Neural progenitor cell (in vitro differentiated cells): Measurements from ENCODE around the gene GJA4. TPM values are rescaled to one million over a fixed set of nuclear protein-coding genes. Genes with fewer than 3 reads are reported as not detected.

ENCODE experiments used
- DNase-seq: peaks from one replicate; pipeline ENCODE4 v3.0.0-alpha.2; 2016; ENCODE audit warnings: low spot score
- H2AFZ ChIP-seq: fragments of 200-600 bp; sonication (generic); replicated peaks from 2 replicates; pipeline ENCODE4 v1.6.1; 2016; ENCODE audit warnings: antibody characterized with exemption
- H3F3A ChIP-seq: fragments of 200-600 bp; sonication (generic); 2 replicates; pipeline ENCODE4 v1.6.1; 2016; ENCODE audit warnings: antibody characterized with exemption, low read depth
- H3K27ac ChIP-seq: fragments of 200-600 bp; sonication (generic); 2 replicates; pipeline ENCODE4 v1.5.1; 2016; ENCODE audit warnings: mild to moderate bottlenecking
- H3K27me3 ChIP-seq: fragments of 200-600 bp; sonication (generic); 2 replicates; pipeline ENCODE4 v1.6.1; 2016; ENCODE audit warnings: mild to moderate bottlenecking, moderate library complexity
- H3K36me3 ChIP-seq: fragments of 200-600 bp; sonication (generic); 2 replicates; pipeline ENCODE4 v1.5.1; 2016
- H3K4me1 ChIP-seq: fragments of 200-600 bp; sonication (generic); 2 replicates; pipeline ENCODE4 v1.6.1; 2016; ENCODE audit warnings: mixed run types
- H3K4me2 ChIP-seq: fragments of 200-600 bp; sonication (generic); 2 replicates; pipeline ENCODE4 v1.6.1; 2016
- H3K4me3 ChIP-seq: fragments of 200-600 bp; sonication (generic); 2 replicates; pipeline ENCODE4 v1.5.1; 2016
- H3K79me2 ChIP-seq: fragments of 200-600 bp; sonication (generic); 2 replicates; pipeline ENCODE4 v1.6.1; 2016; ENCODE audit warnings: low read depth
- H3K9ac ChIP-seq: fragments of 200-600 bp; sonication (generic); 2 replicates; pipeline ENCODE4 v1.6.1; 2016
- H3K9me3 ChIP-seq: fragments of 200-600 bp; sonication (generic); 2 replicates; pipeline ENCODE4 v1.5.1; 2016; ENCODE audit warnings: low read depth
- H4K20me1 ChIP-seq: fragments of 200-600 bp; sonication (generic); 2 replicates; pipeline ENCODE4 v1.6.1; 2016; ENCODE audit warnings: low read depth
- H3K27ac Mint-ChIP-seq: 3 replicates; pipeline ENCODE4 v1.8.0; 2021; ENCODE audit warnings: mixed read lengths
- H3K27me3 Mint-ChIP-seq: 2 replicates; pipeline ENCODE4 v1.8.0; 2022; ENCODE audit warnings: low read depth, mild to moderate bottlenecking, inconsistent platforms, moderate library complexity, mixed read lengths; ENCODE audit not compliant: insufficient read depth
- H3K36me3 Mint-ChIP-seq: 3 replicates; pipeline ENCODE4 v1.8.0; 2021; ENCODE audit warnings: mixed read lengths
- H3K4me1 Mint-ChIP-seq: 3 replicates; pipeline ENCODE4 v1.8.0; 2021; ENCODE audit warnings: mixed read lengths
- H3K4me3 Mint-ChIP-seq: 3 replicates; pipeline ENCODE4 v1.8.0; 2021; ENCODE audit warnings: mild to moderate bottlenecking, moderate library complexity, mixed read lengths
- H3K9me3 Mint-ChIP-seq: 3 replicates; pipeline ENCODE4 v1.8.0; 2020; ENCODE audit warnings: mixed read lengths
- CTCF ChIP-seq: fragments of 200-600 bp; sonication (generic); IDR thresholded peaks from 2 replicates; pipeline ENCODE4 v1.5.1; 2017; ENCODE audit warnings: antibody characterized with exemption, mild to moderate bottlenecking
- EZH2 ChIP-seq: fragments of 200-600 bp; sonication (generic); IDR thresholded peaks from 2 replicates; pipeline ENCODE4 v1.6.1; 2017; ENCODE audit warnings: antibody characterized with exemption, mild to moderate bottlenecking, moderate library complexity
- EZH2phosphoT487 ChIP-seq: fragments of 200-600 bp; sonication (generic); IDR thresholded peaks from 2 replicates; pipeline ENCODE4 v1.6.1; 2017; ENCODE audit warnings: antibody characterized with exemption
- total RNA-seq: library from RNA; depleted of rRNA; stranded (reverse); fragments of >200 nt; gene quantifications from 2 replicates; pipeline ENCODE4 v1.2.3, GENCODE V29; 2015; ENCODE audit warnings: low replicate concordance

The GJA4 gene
- total RNA-seq, 1 donor from 2014 or later = not detected

DNA sequence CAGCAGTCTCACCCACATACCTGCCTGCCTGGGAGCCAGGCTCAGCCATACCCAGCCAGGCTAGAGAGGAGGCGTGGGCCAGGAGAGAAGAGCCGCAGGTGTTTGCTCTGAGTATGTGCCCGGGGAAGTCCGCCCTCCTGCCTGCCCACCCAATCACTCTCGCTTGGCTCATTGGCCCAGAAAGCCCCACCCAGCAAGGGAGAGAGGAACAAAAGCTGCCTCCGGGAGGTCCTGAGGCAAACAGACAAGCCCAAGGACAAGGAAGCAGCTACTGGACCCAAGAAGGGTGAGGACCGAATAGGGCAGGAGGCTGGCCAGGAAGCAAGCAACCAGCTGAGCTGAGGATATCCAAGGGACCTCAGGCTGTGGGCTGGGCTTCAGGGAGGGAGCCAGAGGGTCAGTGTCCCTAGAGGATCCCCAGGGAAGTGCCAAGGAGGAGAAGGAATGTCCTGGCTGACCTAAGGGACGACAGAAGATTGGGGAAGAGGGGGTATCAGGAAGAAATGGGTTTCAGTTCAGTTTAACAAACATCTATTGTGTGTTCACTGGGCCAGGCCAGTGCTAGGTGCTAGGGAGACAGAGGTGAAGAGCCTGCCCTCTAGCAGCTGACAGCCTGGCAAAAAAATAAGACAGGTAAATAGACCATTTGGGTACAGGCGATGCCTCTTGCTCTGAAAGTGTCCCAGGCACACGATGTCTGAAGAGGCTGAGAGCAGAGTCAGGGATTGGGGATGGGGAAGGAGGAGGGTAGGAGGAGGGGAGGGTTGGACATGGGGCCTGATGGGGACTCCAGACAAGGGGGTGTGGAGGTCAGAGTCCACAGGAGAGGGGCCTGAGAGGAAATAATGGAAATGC, 33.1 kb upstream of the GJA4 start, which contains the start of gene GJB4:
GJB4 (plus strand) TSS at position 238 of the 855 bp plus-strand sequence. CDS start 1,515 bp downstream, outside the sequence.
- H4K20me1 ChIP-seq = no peaks in the 10 kb centered on the region
- peaks cover 3% of the 10 kb centered on the region for H3K9me3 Mint-ChIP-seq
- no peaks in the 10 kb centered on the region for H3F3A ChIP-seq
- no peaks in the 10 kb centered on the region for H3K9me3 ChIP-seq
- H3K4me3 ChIP-seq = no peak within 1 kb of the TSS
- no peak within 1 kb of the TSS for H3K4me3 Mint-ChIP-seq
- H3K79me2 ChIP-seq = no peaks in the 10 kb centered on the region
- no peaks in the 10 kb centered on the region for H3K4me1 Mint-ChIP-seq
- H3K9ac ChIP-seq = no peak within 1 kb of the TSS
- H3K4me1 ChIP-seq = no peaks in the 10 kb centered on the region
- DNase-seq = no peak
- no peaks in the 10 kb centered on the region for H3K36me3 Mint-ChIP-seq
- no peaks in the 10 kb centered on the region for H3K36me3 ChIP-seq
- TF ChIP-seq EZH2phosphoT487 (no peak), CTCF (peak; percentile 18), EZH2 (no peak)
- no peak within 1 kb of the TSS for H3K27ac ChIP-seq
- no peaks in the 10 kb centered on the region for H3K27me3 ChIP-seq
- no peak within 1 kb of the TSS for H3K27ac Mint-ChIP-seq
- H3K4me2 ChIP-seq = no peak within 1 kb of the TSS
- peaks cover 7% of the 10 kb centered on the region for H3K27me3 Mint-ChIP-seq
- H2AFZ ChIP-seq = no peak within 1 kb of the TSS

GRCh38 chr1:34761176-34761761, 31.5 kb upstream of the GJA4 start:
- DNase-seq = no peak
- Histone ChIP-seq H3K27me3 (no peaks in the 10 kb centered on the region), H3K9ac (no peak overlapping the region), H3K4me2 (no peak overlapping the region), H3K36me3 (no peaks in the 10 kb centered on the region), H4K20me1 (no peaks in the 10 kb centered on the region), H3K9me3 (no peaks in the 10 kb centered on the region), H3K4me3 (no peak overlapping the region), H2AFZ (no peak overlapping the region), H3K27ac (no peak overlapping the region), H3K4me1 (no peaks in the 10 kb centered on the region), H3K79me2 (no peaks in the 10 kb centered on the region), H3F3A (no peaks in the 10 kb centered on the region)
- no peaks in the 10 kb centered on the region for H3K4me1 Mint-ChIP-seq
- no peak overlapping the region for H3K4me3 Mint-ChIP-seq
- H3K9me3 Mint-ChIP-seq = peaks cover 3% of the 10 kb centered on the region
- no peaks in the 10 kb centered on the region for H3K36me3 Mint-ChIP-seq
- TF ChIP-seq EZH2 (no peak), CTCF (no peak), EZH2phosphoT487 (no peak)
- no peak overlapping the region for H3K27ac Mint-ChIP-seq
- peaks cover 7% of the 10 kb centered on the region for H3K27me3 Mint-ChIP-seq

DNA sequence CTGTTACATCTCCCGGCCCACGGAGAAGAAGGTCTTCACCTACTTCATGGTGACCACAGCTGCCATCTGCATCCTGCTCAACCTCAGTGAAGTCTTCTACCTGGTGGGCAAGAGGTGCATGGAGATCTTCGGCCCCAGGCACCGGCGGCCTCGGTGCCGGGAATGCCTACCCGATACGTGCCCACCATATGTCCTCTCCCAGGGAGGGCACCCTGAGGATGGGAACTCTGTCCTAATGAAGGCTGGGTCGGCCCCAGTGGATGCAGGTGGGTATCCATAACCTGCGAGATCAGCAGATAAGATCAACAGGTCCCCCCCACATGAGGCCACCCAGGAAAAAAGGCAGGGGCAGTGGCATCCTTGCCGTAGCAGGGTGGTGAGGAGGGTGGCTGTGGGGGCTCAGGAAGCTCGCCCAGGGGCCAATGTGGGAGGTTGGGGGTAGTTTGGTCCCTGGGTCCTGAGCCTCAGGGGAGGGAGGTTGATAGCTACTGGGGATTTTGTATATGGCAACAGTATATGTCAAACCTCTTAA, 31.0 kb upstream of the GJA4 start:
- Mint-ChIP-seq H3K27ac (no peak overlapping the region), H3K27me3 (peaks cover 7% of the 10 kb centered on the region), H3K4me1 (no peaks in the 10 kb centered on the region), H3K4me3 (no peak overlapping the region), H3K36me3 (no peaks in the 10 kb centered on the region), H3K9me3 (peaks cover 3% of the 10 kb centered on the region)
- Histone ChIP-seq H4K20me1 (no peaks in the 10 kb centered on the region), H3K4me1 (no peaks in the 10 kb centered on the region), H3K79me2 (no peaks in the 10 kb centered on the region), H3K4me3 (no peak overlapping the region), H3K4me2 (no peak overlapping the region), H3K36me3 (no peaks in the 10 kb centered on the region), H3K27me3 (no peaks in the 10 kb centered on the region), H2AFZ (no peak overlapping the region), H3K9ac (no peak overlapping the region), H3K9me3 (no peaks in the 10 kb centered on the region), H3K27ac (no peak overlapping the region), H3F3A (no peaks in the 10 kb centered on the region)
- DNase-seq = no peak
- TF ChIP-seq EZH2 = no peak
- no peak for TF ChIP-seq EZH2phosphoT487
- TF ChIP-seq CTCF = no peak
